ENCODE results near the gene EXOC4.

EXOC4 gene

GRCh38 chr7:133434246-133434865 is 181.5 kb downstream of the EXOC4 start:
- no peak for DNase-seq

GRCh38 chr7:133436014-133436428 is 183.1 kb downstream of the EXOC4 start:
- DNase-seq: no peak

GRCh38 chr7:133437544-133437943 is 184.7 kb downstream of the EXOC4 start:
- no peak for DNase-seq

- DNase-seq: no peak
Observed at GRCh38 chr7:133442818-133443217, 189.9 kb downstream of the EXOC4 start.

- no peak for DNase-seq
Observed at GRCh38 chr7:133445617-133446016, 192.7 kb downstream of the EXOC4 start.

GRCh38 chr7:133448012-133448411 is 195.1 kb downstream of the EXOC4 start:
- DNase-seq: no peak

- no peak for DNase-seq
Observed at GRCh38 chr7:133452577-133452976, 199.7 kb downstream of the EXOC4 start.

GRCh38 chr7:133458688-133459087 is 205.8 kb downstream of the EXOC4 start:
- DNase-seq: no peak

GRCh38 chr7:133461421-133461820 is 208.5 kb downstream of the EXOC4 start:
- DNase-seq: no peak

GRCh38 chr7:133475655-133476054 is 222.8 kb downstream of the EXOC4 start:
- no peak for DNase-seq

- no peak for DNase-seq
Observed at GRCh38 chr7:133477791-133478190, 224.9 kb downstream of the EXOC4 start.

- no peak for DNase-seq
Observed at GRCh38 chr7:133478591-133479135, 225.8 kb downstream of the EXOC4 start.

GRCh38 chr7:133479456-133480065 is 226.7 kb downstream of the EXOC4 start:
- no peak for DNase-seq

- no peak for DNase-seq
Observed at GRCh38 chr7:133480868-133481267, 228.0 kb downstream of the EXOC4 start.

GRCh38 chr7:133481676-133482075 is 228.8 kb downstream of the EXOC4 start:
- DNase-seq: no peak

GRCh38 chr7:133482599-133482998 is 229.7 kb downstream of the EXOC4 start:
- no peak for DNase-seq

- DNase-seq: peak; percentile 8
Observed at GRCh38 chr7:133484086-133484485, 231.2 kb downstream of the EXOC4 start.

GRCh38 chr7:133489906-133490305 is 237.0 kb downstream of the EXOC4 start:
- no peak for DNase-seq

- no peak for DNase-seq
Observed at GRCh38 chr7:133491201-133491691, 238.4 kb downstream of the EXOC4 start.

GRCh38 chr7:133491846-133492652 is 239.2 kb downstream of the EXOC4 start:
- DNase-seq: no peak

GRCh38 chr7:133497061-133497460 is 244.2 kb downstream of the EXOC4 start:
- DNase-seq: no peak

GRCh38 chr7:133501771-133502170 is 248.9 kb downstream of the EXOC4 start:
- no peak for DNase-seq

- DNase-seq: no peak
Observed at GRCh38 chr7:133502498-133502897, 249.6 kb downstream of the EXOC4 start.

- no peak for DNase-seq
Observed at GRCh38 chr7:133502972-133503371, 250.1 kb downstream of the EXOC4 start.
